Amniotic stem cell (primary cell): Measurements from ENCODE around the gene MRC2.

ENCODE experiments used
- DNase-seq: peaks from one replicate; lab custom pipeline; 2025; lab: John Stamatoyannopoulos, UW

Gene MRC2

DNA sequence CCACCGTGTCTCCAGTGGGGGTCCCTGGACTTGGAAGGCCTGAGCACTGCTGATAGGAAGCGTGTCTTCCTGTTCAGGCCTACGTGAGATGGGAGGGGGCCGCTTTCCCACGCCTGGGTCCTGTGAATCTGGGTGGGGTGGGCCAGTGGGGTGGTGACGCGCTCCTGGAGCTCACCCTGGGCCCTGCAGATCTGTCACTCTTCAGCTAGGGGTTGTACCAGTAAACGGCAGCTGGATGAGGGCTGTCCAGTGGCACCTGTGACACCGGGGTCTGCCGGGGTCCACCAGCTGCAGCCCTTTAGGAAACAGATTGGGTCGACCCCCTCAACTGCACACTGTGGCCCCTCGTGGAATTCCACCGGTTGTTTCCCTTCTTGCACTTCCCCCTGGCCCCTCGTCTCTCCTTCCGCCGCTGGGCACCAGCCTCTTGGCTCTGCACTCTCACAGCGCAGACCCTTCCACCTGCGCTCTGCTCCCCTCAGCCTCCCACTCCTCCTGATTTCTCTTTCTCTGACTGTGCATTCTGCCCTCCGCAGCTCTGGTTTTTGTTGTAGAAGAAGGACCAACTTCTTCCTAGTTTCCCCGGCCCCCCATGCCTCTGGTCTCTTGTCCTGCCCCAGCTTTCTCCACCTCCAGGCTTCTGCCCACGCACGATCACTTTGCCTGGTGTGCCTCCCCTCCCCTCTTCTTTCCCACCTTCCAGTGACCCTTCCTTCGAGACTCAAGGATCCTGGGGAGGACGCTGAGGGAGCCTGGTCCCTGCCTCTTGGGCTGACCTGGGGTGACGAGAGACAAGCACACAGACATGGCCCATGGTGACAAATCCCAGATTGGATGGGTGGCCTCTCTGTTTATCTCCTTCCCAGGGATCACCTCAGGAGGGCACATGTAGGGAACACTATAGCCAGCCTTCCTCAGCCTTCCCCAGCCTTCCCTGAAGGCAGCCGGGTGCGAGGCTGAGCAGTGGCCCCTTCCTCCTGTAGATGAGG lies 4.8 kb downstream of the MRC2 start:
- DNase-seq, result no peak

DNA sequence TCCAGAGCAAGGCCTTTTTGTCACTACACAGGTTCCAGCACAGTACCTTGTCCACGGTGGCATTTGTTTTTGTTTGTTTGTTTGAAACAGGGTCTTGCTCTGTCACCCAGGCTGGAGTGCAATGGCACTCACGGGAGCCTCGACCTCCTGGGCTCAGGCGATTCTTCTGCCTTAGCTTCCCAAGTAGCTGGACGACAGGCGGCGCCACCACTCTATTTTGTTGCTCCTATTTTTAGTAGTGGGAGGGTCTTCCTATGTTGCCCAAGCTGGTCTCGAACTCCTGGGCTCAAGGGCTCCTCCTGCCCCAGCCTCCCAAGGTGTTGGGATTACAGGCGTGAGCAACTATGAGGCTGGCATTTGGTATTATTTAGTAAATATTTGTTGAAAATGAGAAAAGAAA lies 10.3 kb downstream of the MRC2 start:
- DNase-seq, result no peak

DNA sequence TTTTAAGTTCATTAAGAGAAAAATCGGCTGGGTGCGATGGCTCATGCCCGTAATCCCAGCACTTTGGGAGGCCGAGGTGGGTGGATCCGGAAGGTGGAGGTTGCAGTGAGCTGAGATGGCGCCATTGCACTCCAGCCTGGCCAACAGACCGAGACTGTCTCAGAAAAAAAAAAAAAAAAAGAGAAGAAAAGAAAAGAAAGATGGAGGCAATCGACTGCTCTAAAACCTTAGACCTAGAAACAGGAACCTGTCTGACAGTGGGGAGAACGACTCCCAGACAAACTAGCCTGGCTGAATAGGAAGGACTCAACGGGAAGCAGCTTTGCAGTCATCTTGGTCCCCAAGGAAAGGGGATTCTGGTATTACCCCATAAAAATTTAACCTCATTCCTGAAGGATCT lies 13.7 kb downstream of the MRC2 start:
- no peak for DNase-seq

DNA sequence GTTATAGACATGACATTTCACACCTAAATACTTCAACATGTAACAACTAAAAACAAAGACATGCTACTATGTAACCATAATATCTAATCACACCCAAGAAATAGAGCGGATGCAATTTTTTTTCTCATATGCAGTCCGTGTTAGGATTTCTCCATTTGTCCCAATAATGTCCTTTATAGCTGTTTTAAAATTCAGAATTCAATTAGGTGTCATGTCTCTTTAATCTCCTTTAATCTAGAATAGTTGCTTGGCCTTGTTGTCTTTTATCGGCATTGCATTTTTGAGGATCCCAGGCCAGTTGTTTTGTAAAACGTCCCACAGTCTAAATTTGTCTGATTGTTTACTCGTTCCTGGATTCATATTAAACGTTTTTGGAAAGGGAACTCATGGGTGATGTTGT lies 14.5 kb downstream of the MRC2 start:
- no peak for DNase-seq

DNA sequence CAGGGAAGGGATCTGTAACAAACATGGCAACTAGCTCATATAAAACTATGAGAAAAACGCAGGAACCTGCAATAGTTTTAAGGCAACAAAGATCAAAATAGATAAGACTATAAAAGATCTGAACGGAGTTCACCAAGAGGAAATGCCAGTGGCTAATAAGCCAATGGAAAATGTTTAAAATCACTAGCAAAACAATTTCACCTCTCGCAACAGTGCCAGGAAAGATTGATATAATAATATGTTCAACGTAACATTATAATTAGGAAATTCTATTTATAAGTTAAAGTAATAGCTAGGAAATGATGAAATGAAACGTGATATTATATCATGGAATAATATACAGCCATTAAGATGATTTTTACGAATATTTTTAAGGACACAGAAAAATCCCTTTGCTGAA lies 16.0 kb downstream of the MRC2 start:
- no peak for DNase-seq

DNA sequence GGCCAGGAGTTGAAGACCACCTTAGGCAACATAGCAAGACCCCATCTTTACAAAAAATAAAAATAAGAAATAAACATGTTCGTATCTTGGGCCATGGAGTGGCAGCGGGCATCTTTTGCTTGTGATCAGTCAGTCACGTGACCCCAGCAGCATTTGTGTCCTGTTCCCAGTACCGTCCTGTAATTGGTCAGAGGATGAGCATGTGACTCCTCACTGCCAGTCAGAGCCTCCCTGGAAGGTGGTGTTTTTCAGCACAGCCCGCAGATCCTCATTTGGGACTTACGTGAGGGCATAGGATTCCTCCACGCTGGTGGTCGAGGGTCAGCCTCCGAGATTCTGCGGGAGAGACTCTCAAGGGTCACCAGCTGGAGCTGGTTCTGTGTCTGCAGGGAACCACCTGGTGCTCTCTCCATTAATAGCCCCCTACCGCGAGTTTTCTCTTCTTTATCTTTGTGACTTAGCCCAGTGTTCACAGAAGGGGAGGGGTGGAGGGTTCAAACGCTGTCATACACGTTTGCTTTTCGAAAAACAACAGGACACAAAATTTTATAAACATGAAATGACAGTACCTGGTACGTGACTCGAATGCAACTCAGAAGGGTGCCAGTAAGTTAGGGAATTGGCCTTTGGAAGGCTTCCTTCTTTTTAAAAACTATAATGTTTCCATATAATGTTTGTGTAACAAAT lies 17.2 kb downstream of the MRC2 start:
- DNase-seq, result no peak

DNA sequence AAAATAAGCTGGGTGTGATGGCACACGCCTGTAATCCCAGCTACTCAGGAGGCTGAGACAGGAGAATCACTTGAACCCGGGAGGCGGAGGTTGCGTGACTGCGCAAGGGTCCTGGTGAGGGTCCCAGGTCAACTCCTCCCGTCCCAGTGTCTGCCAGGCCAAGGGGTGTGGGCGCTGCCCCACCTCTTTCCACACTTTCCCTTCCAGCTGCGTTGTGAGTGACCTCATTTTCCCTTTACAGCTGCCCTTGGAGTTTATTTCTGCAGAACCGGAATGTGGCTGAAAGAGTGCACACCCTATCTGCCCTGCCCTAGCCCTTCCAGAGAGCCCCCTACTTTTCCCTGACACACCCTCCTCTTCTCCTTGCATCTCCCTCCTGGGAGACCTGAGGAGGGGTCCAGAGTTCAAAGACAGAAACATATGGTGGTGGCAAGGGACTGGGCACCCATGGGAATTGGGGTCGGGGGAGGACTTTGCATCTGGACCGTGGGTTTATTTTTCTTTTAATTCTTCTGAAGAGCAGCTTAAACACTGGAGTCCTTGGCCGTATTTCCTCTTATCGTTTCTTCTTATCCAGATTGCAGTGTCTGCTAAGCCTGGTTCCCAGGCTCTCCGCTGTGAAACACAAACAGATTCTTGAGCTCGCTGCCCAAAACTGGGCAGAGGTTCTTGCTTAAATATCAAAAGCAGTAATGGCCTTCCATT lies 20.9 kb downstream of the MRC2 start:
- DNase-seq, result no peak

DNA sequence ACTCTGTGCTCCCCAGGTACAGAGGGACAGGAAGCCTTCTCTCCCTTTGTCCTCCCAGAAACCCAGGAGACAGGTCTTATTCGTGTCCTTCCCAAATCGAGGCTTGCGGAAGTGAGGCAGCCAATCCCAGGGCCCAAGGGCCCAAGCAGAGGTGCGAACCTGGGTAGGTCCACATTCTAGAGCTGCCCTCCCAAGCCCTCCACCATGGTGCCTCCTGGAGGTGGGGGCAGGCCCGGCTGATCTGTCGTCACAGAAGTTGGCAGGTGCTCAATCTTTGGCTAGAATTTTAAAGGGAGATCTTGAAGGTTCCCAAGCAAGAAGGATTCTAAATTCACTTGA lies 21.5 kb downstream of the MRC2 start:
- DNase-seq, result no peak

DNA sequence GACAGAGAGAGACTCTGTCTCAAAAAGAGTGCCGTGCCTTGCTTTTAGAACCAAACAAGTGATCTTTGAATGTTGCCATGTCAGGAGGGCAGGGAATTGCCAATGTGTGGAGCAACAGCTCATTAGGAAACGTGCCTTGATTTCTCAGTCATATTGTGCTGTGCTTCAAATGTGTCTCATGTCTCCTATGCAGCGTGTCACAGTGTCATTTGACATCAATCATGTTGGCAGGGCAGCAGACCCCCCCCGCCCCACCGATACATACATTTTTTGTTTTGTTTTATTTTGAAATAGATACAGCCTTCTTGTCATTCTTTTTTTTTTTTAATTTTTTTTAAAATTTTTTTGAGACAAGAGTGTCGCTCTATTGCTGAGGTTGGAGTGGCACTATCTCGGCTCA lies 22.1 kb downstream of the MRC2 start:
- no peak for DNase-seq

DNA sequence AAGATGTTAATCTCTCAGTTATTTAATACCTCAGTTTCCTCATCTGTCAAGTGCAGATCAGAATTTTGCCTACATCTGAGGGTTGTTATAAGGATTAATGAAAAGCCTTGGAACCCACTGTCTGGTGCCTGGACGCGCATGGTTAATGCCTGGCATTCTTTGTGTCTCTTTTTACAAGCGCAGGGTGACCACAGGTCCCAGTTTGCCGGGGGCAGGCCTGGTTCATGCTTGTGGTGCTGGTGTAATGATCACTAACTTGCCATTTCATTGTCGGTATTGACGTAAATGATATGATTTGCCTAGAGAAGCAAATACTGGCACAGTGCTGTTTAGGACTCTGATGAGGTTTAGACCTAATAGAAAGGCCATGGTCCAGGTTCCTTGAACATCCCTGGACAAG lies 23.1 kb downstream of the MRC2 start:
- DNase-seq, result no peak

DNA sequence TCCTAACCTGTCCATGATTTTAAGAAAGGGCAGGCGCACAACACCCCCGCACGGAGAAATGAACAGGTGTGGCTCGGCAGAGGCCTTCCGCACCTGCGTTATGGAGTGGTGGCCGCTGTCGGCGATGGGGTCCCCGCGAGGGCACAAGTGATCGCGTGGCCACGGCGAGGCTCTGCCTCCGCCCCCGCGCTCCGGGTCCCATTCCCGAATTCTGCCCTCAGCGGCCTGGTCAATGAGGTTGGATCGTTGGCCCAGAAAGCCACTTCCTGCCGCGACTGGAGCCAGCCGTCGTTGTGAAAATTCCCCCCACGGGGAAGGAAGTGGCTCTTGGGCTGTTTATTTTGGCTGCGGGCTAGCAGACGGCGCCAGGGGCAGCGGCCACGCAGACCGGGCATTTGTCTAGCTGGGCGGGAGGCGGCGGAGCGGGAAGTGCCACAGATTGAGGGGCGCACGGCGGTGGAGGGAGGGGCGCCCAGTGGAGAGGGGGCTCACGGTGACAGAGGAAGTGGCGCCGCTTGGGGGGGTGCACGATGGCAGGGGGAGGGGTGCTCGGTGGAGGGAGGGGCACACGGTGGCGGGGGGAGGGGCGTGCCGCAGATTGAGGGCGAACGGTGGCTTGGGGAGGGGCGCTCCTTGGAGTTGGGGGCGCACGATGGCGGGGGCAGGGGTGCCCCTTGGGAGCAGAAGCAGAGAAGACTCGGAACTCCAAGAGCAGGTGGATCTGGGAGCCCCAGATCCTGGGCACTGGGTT lies 25.0 kb downstream of the MRC2 start:
- DNase-seq, result no peak

DNA sequence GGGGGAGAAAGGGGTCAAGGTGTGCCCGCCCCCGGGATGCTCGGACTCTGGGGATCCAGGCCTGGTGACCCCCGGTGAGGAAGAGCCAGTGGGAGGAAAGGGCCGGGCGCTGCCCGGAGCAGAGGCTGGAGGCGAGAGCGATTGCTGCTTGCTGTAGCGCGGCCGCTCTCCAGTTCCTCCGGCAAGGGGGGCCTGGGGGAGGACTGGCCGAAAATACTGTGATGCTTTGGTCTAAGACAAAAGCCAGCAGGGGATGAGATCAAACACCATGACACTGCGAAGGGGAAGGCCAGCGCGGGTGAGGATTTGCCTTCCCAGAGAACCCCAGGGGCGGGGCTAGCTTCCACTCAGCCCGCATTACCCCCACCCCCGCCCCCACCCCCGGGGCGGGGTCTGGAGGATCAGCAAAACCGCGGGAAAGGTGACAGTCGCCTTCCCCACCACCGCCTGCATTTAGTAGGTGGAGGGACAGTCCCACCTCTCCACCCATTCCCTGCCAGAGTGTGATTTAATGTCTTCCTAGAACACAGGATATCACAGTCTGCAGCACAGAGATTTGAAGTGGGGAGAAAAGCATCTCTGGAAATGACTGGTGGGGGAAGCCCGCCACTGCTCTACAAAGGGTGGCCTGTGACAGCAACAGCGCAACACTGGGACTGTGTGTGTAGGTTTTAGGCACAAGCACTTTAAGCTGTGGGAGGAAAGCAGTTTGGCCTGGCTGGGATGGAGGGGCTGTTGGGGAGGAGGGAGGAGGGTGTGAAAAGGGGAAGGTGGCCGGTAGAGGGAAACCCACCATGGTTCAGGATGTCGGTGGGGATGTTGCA lies 25.7 kb downstream of the MRC2 start:
- DNase-seq, result no peak

DNA sequence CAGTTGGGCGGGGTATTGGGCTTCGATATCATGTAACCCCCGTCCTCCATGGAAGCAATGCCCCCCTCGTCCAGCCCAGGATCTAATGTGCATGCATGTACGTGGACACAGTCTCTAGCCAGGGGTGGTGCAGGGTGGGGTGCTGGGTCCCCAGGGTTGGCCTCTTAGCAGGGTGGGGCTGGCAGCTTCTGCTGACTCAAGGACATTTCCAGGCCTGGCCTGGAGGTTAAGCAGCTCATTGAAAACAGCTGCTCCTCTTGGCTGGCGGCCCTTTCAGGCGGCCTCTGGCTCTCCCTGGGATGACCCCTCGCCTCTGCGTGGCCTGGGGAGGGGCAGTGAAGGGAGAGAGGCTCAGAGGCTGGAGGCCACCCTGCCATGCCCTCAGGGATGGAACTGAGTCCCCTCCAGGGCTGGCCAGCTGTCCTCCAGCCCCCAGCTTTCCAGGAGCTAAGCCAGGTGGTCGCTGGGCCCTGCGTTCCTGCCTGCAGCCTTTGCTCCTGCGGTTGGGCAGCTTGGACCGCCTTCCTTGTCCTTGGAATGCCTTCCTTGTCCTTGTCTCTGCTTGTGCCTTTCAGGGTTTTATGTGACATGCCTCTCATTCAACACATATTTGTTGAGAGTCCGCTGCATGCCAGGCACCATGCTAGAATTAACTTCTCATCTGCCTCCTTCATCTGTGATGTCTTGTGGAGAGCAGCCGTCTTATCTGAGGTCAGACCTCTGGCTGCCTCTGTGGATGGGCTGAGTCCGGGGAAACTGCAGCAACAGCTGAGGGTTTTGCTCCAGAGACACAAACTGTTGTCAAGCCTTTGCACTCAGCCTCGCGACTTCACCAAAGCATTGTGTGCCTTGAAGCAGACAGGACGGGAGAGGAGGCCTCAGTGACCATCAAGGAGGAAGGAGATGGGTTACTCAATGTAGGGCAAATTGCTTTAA lies 26.6 kb downstream of the MRC2 start:
- no peak for DNase-seq

DNA sequence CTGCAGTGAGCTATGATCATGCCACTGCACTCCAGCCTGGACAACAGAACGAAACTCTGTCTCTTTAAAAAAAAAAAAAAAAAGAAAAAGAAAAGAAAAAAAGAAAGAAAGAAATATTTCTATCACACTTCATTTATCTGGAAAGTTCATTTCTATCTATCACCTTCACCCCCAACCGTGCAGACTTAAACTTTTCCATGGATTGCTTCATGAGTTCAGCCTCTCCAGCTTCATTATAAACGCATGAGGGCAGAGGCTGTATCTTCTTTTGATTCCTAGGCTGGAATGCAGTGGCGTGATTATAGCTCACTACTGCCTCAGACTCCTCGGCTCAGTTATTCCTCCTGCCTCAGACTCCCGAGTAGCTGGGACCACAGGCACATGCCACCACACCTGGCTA lies 28.2 kb downstream of the MRC2 start:
- DNase-seq, result no peak

DNA sequence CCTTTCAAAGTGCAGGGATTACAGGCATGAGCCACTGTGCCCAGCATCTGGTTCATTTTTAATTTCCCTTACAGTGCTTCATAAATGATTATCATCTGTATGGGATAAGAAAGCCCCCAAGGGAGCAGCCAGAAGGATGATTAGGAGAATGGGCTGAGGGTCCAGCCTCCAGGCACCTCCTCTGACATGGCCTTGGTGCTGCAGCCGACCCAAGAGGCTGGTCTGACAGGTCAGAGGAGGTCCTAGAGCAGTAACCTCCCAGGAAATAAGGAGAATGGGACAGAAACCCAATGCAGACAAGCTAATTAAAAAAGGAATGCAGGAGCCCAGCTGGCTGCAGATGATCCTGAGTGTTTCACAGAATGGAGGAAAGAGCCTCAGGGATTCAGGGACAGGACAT lies 29.0 kb downstream of the MRC2 start:
- no peak for DNase-seq

DNA sequence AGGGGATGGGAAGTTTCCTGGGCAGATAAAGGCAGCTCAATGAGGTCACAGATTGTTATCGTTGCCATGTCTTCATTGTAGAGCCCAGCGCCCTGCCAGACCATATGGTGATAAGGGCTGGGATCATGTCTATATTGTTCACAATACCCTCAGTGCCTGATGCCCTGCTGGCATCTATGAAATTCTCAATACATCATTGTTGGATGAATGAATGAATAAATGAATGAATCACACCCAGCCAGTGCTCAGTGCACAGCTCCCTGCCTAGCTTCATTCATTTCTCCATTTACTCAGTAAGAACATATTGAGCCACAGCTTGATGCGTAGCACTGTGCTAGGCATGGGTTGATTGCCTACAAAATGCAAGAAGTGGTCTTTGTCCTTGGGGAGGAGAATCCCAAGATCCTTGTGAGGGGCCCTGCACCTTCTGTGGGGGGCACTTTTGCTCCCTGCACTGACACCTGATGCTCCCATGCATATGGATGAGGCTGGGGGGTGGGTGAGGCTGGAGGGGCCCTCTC lies 29.7 kb downstream of the MRC2 start:
- no peak for DNase-seq

DNA sequence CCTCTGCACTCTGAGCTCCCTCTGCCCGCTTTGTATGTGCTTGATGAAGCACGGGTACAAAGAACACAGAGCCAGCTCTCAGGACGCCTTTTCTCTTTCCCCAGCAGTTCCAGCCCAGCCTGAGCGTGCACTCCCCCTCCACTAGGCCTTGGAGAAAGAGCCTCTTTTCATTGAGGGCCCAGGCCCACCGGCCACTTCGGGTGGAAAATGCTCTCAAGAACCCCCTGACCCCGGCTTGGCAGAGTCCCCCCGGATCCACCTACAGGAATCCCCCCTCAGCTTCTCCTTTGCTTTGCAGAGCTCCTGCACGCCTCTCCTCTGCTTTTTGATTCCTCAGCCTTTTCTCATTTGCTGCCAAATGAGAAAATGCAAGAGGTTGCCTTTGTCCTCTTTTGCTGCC lies 30.2 kb downstream of the MRC2 start:
- DNase-seq, result no peak

DNA sequence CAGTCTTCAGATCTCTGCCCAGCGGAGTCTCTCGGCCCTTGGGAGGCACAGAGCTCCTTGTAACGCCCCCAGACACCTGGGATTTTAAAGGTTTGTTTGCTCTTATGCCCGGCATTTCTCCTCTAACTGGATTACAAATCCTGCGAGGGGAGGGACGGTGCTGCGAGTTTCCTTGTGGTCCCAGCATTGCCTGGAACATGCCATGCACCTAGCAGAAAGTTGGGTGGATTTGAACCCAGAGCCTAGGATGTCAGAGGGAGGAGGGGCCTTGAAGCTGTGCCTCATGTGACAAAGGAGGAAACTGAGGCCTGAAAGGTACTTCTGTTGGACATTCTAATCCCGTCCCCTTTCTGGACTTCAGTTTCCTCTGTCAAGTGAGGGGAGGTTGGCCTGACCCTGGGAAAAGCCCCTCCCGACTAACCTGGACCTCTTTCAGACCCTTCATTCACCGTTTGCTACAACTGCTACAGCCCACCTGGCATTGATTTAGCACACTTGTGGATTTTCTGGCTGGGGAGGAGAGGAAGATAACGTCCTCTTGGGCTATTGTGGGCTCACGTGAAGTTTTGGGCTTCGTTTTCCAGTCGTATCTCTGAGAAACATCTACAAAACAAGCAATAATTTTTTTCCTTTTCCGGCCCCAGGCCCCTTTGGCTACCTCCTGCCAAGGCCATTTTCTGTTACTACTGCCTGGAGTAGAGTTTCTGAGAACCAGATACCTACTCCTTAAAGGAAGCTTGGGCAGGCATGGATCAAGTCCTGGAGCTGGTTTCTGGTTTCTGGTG lies 30.9 kb downstream of the MRC2 start:
- DNase-seq, result no peak

DNA sequence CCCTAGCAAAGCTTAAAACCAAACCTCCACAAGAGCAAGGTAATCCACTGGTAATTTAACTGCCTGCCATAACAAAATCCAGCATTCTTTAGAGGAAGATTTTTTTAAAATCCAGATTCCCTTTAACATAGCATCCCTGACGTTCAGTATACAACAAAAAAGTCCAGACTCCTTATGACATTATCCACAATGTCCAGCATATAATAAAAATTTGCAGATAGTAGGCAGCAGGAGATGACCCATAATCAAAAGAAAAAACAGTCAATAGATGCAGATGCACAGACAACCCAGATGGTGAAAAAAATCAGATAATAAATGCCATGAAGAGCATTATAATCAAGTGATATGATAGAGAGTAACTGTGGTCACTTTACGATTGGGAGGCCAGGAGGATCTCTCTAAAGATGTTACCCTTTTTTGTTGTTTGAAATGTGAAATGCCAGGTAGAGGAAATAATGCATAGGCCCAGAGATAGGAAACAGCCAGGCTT lies 33.2 kb downstream of the MRC2 start:
- no peak for DNase-seq
